ENCODE results near the gene VGLL2.

DNA sequence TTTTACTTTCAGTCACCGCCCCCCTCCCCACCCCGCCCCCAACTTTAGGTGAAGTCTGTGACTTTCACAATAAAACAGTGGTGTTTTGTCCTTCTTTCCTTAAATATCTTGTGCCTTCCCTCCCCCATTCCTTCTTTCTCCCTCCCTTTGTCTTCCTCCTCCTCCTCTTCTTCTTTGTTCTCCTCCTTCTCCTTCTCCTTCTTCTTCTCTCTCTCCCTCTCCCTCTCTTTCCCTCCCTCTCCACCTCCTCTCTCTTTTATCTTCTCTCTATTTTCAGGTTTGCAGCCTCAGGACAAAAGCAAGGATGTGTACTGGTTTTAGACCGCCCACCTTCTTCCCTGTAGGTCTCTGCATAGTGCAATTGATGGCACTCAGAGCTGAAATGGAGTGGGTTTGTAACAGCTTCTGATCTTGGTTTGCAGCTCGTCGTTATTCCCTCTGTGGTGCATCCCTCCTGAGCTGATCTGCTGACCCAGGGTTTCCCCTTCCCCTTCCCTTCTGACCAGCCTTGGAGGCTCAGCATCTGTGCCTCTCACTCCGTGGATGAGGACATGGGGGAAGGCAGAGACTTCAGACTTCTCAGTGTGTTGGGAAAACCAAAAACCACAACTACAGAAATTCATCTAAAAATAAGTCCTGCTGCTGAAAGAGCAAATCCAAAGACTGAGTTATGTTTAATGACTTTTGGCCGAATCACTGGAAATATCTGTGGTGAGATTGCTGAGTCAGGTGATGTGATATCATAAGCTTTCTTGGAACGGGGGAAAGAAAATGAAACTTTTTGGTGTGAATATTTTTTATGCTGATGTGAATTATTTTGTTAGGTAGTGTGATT is 6.9 kb downstream of the VGLL2 start:
- TF ChIP-seq, protein P1, sequence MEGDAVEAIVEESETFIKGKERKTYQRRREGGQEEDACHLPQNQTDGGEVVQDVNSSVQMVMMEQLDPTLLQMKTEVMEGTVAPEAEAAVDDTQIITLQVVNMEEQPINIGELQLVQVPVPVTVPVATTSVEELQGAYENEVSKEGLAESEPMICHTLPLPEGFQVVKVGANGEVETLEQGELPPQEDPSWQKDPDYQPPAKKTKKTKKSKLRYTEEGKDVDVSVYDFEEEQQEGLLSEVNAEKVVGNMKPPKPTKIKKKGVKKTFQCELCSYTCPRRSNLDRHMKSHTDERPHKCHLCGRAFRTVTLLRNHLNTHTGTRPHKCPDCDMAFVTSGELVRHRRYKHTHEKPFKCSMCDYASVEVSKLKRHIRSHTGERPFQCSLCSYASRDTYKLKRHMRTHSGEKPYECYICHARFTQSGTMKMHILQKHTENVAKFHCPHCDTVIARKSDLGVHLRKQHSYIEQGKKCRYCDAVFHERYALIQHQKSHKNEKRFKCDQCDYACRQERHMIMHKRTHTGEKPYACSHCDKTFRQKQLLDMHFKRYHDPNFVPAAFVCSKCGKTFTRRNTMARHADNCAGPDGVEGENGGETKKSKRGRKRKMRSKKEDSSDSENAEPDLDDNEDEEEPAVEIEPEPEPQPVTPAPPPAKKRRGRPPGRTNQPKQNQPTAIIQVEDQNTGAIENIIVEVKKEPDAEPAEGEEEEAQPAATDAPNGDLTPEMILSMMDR (IDR thresholded peaks at IDR 0.05; ENCODE audit: insufficient read depth, low read length, poor library complexity, severe bottlenecking): no peak
- no peak for TF ChIP-seq EZH2phosphoT487 (conservative IDR thresholded peaks at IDR 0.05; ENCODE audit: low read length)
